K562 (cell line): ENCODE results near the gene LBHD2.

Experiments
- BRF1 ChIP-seq: IDR thresholded peaks from 3 replicates; pipeline ENCODE4 v1.6.1; 2011; ENCODE audit warnings: borderline replicate concordance, mild to moderate bottlenecking; ENCODE audit not compliant: insufficient read length; ENCODE audit errors: extremely low read depth
- CHD2 ChIP-seq: IDR thresholded peaks from 2 replicates; pipeline ENCODE4 v1.6.1; 2011; ENCODE audit warnings: low read depth, low read length
- GABPA ChIP-seq: fragments of 200-800 bp; sonication (Bioruptor generic); conservative IDR thresholded peaks from 2 replicates; pipeline ENCODE4 v1.6.1; 2016; ENCODE audit warnings: low read depth, missing genetic modification characterization, missing compliant biosample characterization
- JUN ChIP-seq, 2 experiments: sonication (generic) in 1 of 2; formaldehyde crosslinking in 1 of 2; IDR thresholded peaks; 2 replicates each; pipeline versions ENCODE4 v1.6.1 to v1.8.0; 2012 to 2022; ENCODE audit warnings: borderline replicate concordance in 2 of 2, mild to moderate bottlenecking in 2 of 2, improper control_type of control experiment in 1 of 2, low read depth in 1 of 2, low read length in 1 of 2, missing genetic modification reagents in 1 of 2
- MED1 ChIP-seq: sonication (generic); formaldehyde crosslinking; IDR thresholded peaks from 2 replicates; pipeline ENCODE4 v1.8.1; 2023; ENCODE audit warnings: missing genetic modification reagents, borderline replicate concordance
- NRF1 ChIP-seq, 2 experiments: fragments of 450-650 bp; IDR thresholded peaks in 1 of 2; conservative IDR thresholded peaks in 1 of 2; 2 replicates each; pipeline ENCODE4 v1.6.1; 2014; ENCODE audit warnings: mild to moderate bottlenecking in 2 of 2
- SRSF7 ChIP-seq: fragments of 200-400 bp; formaldehyde crosslinking; optimal IDR thresholded peaks from 2 replicates; pipeline ENCODE3; 2017; ENCODE audit warnings: mild to moderate bottlenecking, low read depth, low read length
- TAF1 ChIP-seq: IDR thresholded peaks from 2 replicates; pipeline ENCODE4 v1.6.1; 2011; ENCODE audit warnings: mild to moderate bottlenecking, low read length, moderate library complexity; ENCODE audit not compliant: insufficient read depth, control insufficient read depth, severe bottlenecking; ENCODE audit errors: extremely low read depth
- ZFX ChIP-seq: sonication (generic); formaldehyde crosslinking; IDR thresholded peaks from 2 replicates; pipeline ENCODE4 v1.8.0; 2022; ENCODE audit warnings: mild to moderate bottlenecking, missing genetic modification reagents, moderate library complexity
- ZNF212 ChIP-seq: fragments of 450-650 bp; formaldehyde crosslinking; IDR thresholded peaks from 2 replicates; pipeline ENCODE4 v1.4.0; 2020; ENCODE audit warnings: mild to moderate bottlenecking
- ZNF224 ChIP-seq: sonication (generic); formaldehyde crosslinking; IDR thresholded peaks from 2 replicates; pipeline ENCODE4 v1.8.0; 2022; ENCODE audit warnings: mild to moderate bottlenecking, missing genetic modification reagents
- TF ChIP-seq, protein P1 (sequence below): sonication (generic); formaldehyde crosslinking; IDR thresholded peaks from 2 replicates; pipeline ENCODE4 v1.8.1; 2022; ENCODE audit warnings: missing genetic modification reagents
- TF ChIP-seq, protein P2 (sequence below), 2 experiments: IDR thresholded peaks; 2 replicates each; pipeline ENCODE4 v1.6.1; 2012; ENCODE audit warnings: improper control_type of control experiment in 2 of 2, low read depth in 2 of 2, low read length in 2 of 2, borderline replicate concordance in 1 of 2
- TF ChIP-seq, protein P3 (sequence below), 3 experiments: IDR thresholded peaks in 2 of 3; conservative IDR thresholded peaks in 1 of 3; 2 replicates each; pipeline ENCODE4 v1.5.1; 2011 to 2012; ENCODE audit warnings: low read length in 3 of 3, mild to moderate bottlenecking in 3 of 3, control low read depth in 2 of 3, improper control_type of control experiment in 1 of 3, inconsistent platforms in 1 of 3, low read depth in 1 of 3, mixed read lengths in 1 of 3, moderate library complexity in 1 of 3; ENCODE audit not compliant: insufficient read depth in 2 of 3

GRCh38 chr14:103084021-103084919, at the start of gene LBHD2:
- TF ChIP-seq BRF1: no peak
- no peak for TF ChIP-seq CHD2
- no peak for TF ChIP-seq ZFX (CRISPR knock-in tag)
- TF ChIP-seq, protein P1, sequence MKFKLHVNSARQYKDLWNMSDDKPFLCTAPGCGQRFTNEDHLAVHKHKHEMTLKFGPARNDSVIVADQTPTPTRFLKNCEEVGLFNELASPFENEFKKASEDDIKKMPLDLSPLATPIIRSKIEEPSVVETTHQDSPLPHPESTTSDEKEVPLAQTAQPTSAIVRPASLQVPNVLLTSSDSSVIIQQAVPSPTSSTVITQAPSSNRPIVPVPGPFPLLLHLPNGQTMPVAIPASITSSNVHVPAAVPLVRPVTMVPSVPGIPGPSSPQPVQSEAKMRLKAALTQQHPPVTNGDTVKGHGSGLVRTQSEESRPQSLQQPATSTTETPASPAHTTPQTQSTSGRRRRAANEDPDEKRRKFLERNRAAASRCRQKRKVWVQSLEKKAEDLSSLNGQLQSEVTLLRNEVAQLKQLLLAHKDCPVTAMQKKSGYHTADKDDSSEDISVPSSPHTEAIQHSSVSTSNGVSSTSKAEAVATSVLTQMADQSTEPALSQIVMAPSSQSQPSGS (CRISPR knock-in tag): no peak
- no peak for TF ChIP-seq ZNF212 (CRISPR knock-in tag)
- no peak for TF ChIP-seq GABPA (tag)
- no peak for TF ChIP-seq SRSF7
- no peak for TF ChIP-seq NRF1 (conservative IDR thresholded peaks at IDR 0.05 in 1 of 2, IDR thresholded peaks at IDR 0.05 in 1 of 2)
- TF ChIP-seq ZNF224 (CRISPR knock-in tag): no peak
- TF ChIP-seq, protein P2, sequence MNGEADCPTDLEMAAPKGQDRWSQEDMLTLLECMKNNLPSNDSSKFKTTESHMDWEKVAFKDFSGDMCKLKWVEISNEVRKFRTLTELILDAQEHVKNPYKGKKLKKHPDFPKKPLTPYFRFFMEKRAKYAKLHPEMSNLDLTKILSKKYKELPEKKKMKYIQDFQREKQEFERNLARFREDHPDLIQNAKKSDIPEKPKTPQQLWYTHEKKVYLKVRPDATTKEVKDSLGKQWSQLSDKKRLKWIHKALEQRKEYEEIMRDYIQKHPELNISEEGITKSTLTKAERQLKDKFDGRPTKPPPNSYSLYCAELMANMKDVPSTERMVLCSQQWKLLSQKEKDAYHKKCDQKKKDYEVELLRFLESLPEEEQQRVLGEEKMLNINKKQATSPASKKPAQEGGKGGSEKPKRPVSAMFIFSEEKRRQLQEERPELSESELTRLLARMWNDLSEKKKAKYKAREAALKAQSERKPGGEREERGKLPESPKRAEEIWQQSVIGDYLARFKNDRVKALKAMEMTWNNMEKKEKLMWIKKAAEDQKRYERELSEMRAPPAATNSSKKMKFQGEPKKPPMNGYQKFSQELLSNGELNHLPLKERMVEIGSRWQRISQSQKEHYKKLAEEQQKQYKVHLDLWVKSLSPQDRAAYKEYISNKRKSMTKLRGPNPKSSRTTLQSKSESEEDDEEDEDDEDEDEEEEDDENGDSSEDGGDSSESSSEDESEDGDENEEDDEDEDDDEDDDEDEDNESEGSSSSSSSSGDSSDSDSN (IDR thresholded peaks at IDR 0.05; ENCODE audit: borderline replicate concordance in 1 of 2, low read depth in 2 of 2, low read length in 2 of 2): no peak
- TF ChIP-seq MED1 (CRISPR knock-in tag): no peak
- no peak for TF ChIP-seq TAF1
- TF ChIP-seq, protein P3, sequence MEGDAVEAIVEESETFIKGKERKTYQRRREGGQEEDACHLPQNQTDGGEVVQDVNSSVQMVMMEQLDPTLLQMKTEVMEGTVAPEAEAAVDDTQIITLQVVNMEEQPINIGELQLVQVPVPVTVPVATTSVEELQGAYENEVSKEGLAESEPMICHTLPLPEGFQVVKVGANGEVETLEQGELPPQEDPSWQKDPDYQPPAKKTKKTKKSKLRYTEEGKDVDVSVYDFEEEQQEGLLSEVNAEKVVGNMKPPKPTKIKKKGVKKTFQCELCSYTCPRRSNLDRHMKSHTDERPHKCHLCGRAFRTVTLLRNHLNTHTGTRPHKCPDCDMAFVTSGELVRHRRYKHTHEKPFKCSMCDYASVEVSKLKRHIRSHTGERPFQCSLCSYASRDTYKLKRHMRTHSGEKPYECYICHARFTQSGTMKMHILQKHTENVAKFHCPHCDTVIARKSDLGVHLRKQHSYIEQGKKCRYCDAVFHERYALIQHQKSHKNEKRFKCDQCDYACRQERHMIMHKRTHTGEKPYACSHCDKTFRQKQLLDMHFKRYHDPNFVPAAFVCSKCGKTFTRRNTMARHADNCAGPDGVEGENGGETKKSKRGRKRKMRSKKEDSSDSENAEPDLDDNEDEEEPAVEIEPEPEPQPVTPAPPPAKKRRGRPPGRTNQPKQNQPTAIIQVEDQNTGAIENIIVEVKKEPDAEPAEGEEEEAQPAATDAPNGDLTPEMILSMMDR (IDR thresholded peaks at IDR 0.05 in 2 of 3, conservative IDR thresholded peaks at IDR 0.05 in 1 of 3; ENCODE audit: insufficient read depth in 2 of 3, low read depth in 1 of 3, low read length in 3 of 3): no peak
- TF ChIP-seq JUN (IDR thresholded peaks at IDR 0.05; ENCODE audit: borderline replicate concordance, low read depth, low read length): no peak
- TF ChIP-seq JUN (CRISPR knock-in tag; IDR thresholded peaks at IDR 0.05; ENCODE audit: borderline replicate concordance): no peak
